ENCODE data around the gene TPM1. TPM values are rescaled to one million over a fixed set of nuclear protein-coding genes. Genes with fewer than 3 reads are reported as not detected.
A peak's percentile ranks its signal among the peaks of the same experiment; 100 is the strongest.

Gene TPM1
- total RNA-seq, 4 donors from 2014 or later, result 85.4 to 182 (median 127) TPM

DNA sequence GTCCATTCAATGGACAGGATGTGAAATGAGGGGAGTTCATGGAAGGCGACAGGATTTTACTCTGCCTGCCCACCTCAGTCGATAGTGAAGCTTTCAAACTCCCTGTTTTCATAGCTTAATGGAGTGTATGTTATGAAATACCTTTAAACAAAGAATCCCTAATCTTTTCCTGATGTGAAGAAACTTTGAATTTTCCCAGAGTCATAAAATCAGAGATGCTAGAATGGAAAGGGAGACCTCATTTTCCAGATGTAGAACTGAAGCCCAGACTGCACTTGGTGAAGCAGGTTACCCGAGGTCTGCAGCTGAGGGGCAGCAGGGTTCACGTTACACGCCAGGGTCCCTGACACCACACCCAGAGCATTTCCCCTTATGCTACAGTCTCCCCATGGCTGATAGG lies 44.4 kb downstream of the TPM1 start:
- H3K4me3 ChIP-seq, result no peak overlapping the region
- 66% methylated on average over 5 of the region's 5 CpGs for WGBS
- DNase-seq (ENCODE audit: low spot score in 2 of 2), result peak in 1 of 2 donors; percentile 34
- H3K36me3 ChIP-seq, result no peaks in the 10 kb centered on the region
- no peaks in the 10 kb centered on the region for H3K9me3 ChIP-seq
- no peak overlapping the region for H3K27ac ChIP-seq
- TF ChIP-seq EP300 (IDR thresholded peaks at IDR 0.05) (no peak), POLR2A (IDR thresholded peaks at IDR 0.05) (no peak), POLR2AphosphoS5 (IDR thresholded peaks at IDR 0.05) (no peak)
- TF ChIP-seq, protein P1, sequence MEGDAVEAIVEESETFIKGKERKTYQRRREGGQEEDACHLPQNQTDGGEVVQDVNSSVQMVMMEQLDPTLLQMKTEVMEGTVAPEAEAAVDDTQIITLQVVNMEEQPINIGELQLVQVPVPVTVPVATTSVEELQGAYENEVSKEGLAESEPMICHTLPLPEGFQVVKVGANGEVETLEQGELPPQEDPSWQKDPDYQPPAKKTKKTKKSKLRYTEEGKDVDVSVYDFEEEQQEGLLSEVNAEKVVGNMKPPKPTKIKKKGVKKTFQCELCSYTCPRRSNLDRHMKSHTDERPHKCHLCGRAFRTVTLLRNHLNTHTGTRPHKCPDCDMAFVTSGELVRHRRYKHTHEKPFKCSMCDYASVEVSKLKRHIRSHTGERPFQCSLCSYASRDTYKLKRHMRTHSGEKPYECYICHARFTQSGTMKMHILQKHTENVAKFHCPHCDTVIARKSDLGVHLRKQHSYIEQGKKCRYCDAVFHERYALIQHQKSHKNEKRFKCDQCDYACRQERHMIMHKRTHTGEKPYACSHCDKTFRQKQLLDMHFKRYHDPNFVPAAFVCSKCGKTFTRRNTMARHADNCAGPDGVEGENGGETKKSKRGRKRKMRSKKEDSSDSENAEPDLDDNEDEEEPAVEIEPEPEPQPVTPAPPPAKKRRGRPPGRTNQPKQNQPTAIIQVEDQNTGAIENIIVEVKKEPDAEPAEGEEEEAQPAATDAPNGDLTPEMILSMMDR (IDR thresholded peaks at IDR 0.05), result no peak
- H3K27me3 ChIP-seq, result no peaks in the 10 kb centered on the region
- H3K4me1 ChIP-seq, result peaks cover 6% of the 10 kb centered on the region

DNA sequence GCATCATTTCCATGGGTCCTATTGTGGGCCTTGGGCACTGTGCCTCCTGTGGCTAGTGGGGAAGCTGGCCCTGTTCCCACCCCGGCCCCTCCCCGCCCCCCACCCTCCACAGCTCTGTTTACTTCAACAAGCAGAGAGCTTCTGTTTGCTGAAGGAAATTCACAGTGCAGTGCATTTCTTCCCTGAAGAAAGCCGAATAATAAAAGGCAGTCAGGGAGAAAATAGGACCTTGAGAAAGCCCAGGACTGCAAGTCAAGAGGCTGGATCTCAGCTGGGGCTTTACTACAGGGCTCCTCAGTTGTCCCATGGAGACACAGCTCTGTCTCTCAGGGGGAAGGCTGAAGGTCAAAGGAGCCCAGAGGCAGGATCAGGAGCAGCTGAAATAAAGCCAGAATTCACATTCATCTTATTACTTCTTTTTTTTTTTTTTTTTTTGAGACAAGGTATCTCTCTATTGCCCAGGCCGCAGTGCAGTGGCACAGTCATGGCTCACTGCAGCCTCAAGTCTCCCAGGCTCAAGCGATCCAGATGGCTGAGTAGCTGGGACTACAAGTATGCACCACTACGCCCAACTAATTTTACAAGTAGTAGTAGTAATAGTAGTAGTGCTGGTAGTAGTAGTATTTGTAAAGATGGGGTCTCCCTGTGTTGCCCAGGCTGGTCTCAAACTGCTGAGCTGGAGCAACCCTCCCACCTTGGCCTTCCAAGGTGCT lies 46.1 kb downstream of the TPM1 start:
- Histone ChIP-seq H3K9me3 (no peaks in the 10 kb centered on the region), H3K27me3 (no peaks in the 10 kb centered on the region), H3K36me3 (no peaks in the 10 kb centered on the region), H3K4me1 (peaks cover 6% of the 10 kb centered on the region), H3K4me3 (no peak overlapping the region), H3K27ac (no peak overlapping the region)
- WGBS, result 71% methylated on average over 6 of the region's 6 CpGs
- DNase-seq (ENCODE audit: low spot score in 2 of 2), result no peak
- no peak for TF ChIP-seq EP300 (IDR thresholded peaks at IDR 0.05)
- TF ChIP-seq, protein P1 (IDR thresholded peaks at IDR 0.05), result no peak
- no peak for TF ChIP-seq POLR2AphosphoS5 (IDR thresholded peaks at IDR 0.05)
- TF ChIP-seq POLR2A (IDR thresholded peaks at IDR 0.05), result no peak

DNA sequence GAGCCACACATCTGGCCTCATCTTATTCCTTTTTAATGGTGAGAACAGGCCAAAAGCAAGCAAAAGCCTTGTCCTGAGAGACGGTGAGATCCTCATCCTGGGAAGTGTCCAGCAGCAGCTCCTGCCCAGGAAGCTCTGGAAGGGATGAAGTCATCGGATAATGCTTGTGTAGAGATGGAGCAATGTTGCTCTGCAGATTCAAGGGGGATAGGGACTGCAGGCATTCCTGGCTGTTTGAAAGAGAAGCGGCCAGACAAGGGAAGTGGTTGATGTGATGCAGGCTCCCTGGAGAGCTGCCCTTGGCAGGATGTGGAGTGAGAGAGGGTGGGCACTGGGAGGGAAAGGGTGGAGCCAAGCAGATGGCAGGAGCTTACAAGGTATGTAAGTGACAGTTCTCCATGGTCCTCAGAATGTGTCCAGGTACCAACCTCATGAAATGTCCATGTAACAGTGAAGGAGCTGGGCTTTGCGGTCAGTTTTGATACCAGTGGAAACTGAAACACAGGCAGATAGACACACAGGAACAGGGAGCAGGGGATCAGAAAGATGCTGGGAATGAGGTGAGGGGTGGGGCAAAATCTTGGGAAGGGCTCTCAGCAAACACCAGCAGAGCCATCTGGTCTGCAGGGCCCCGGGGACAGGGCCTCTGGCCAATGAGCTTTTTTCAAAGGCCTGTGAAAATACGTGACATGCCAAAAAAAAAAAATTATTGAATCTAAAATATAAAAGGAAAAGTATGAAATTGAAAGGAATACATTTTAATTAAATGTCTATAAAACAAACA lies 46.9 kb downstream of the TPM1 start:
- Histone ChIP-seq H3K4me3 (no peak overlapping the region), H3K9me3 (no peaks in the 10 kb centered on the region), H3K4me1 (peaks cover 6% of the 10 kb centered on the region), H3K27me3 (no peaks in the 10 kb centered on the region), H3K27ac (no peak overlapping the region), H3K36me3 (no peaks in the 10 kb centered on the region)
- DNase-seq (ENCODE audit: low spot score in 2 of 2), result peak in 1 of 2 donors; percentile 61
- TF ChIP-seq POLR2A (IDR thresholded peaks at IDR 0.05), result no peak
- TF ChIP-seq, protein P1 (IDR thresholded peaks at IDR 0.05), result no peak
- WGBS, result 53% methylated on average over 6 of the region's 6 CpGs

DNA sequence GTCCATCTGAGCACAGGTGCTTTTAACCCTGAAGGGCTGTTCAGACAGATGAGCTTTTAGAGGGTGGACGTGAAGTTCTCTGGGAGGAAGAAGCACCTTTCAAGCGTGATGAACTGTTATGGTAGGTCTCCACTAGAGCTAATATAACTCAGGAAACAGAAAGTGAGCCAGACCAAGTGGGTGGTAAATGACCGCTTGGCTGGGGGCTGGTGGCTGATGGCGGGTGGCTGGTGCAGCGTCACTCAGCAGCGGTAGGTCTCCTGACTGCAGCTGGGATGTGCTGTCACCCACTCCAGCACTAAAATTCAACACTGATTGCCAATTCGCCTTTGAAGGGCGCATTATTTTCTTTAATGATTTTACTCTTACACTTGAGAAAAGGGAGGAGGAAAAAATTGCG lies 47.9 kb downstream of the TPM1 start:
- TF ChIP-seq, protein P1 (IDR thresholded peaks at IDR 0.05), result no peak
- 86% methylated on average over 9 of the region's 9 CpGs for WGBS
- Histone ChIP-seq H3K27me3 (no peaks in the 10 kb centered on the region), H3K4me3 (no peak overlapping the region), H3K4me1 (peaks cover 6% of the 10 kb centered on the region), H3K36me3 (no peaks in the 10 kb centered on the region), H3K9me3 (no peaks in the 10 kb centered on the region), H3K27ac (no peak overlapping the region)
- peak in 1 of 2 donors; percentile 67 for DNase-seq (ENCODE audit: low spot score in 2 of 2)

DNA sequence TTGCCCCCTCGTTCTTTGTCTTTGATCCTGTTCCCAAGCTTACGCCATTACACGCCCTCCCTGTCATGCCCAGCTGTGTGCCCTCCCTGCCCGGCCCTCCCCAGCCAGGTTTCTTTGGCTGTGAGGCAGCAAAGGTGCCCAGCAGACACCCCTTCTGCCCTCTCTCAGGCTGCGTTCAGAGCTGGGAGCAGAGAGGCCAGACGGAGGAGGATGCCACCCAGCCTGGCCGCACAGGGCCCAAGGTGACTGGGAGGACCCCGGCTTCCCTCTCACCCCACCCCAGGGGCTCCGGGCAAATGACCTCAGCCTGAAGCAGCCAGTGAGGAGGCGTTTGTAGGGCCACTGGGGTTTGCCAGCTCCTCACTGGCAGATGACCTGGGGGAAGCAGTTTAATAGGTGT lies 48.3 kb downstream of the TPM1 start:
- H3K9me3 ChIP-seq, result no peaks in the 10 kb centered on the region
- no peaks in the 10 kb centered on the region for H3K36me3 ChIP-seq
- DNase-seq (ENCODE audit: low spot score in 2 of 2), result peak in 1 of 2 donors; percentile 58
- peaks cover 6% of the 10 kb centered on the region for H3K4me1 ChIP-seq
- H3K27ac ChIP-seq, result no peak overlapping the region
- WGBS, result 84% methylated on average over 7 of the region's 10 CpGs
- TF ChIP-seq, protein P1 (IDR thresholded peaks at IDR 0.05), result no peak
- TF ChIP-seq EP300 (IDR thresholded peaks at IDR 0.05) (no peak), POLR2AphosphoS5 (IDR thresholded peaks at IDR 0.05) (no peak), POLR2A (IDR thresholded peaks at IDR 0.05) (no peak)
- H3K4me3 ChIP-seq, result no peak overlapping the region
- no peaks in the 10 kb centered on the region for H3K27me3 ChIP-seq

Data from suprapubic skin (tissue), 4 donors.